Liver (tissue), 9 donors: ENCODE data around the gene RASSF6. TPM values are rescaled to one million over a fixed set of nuclear protein-coding genes. Genes with fewer than 3 reads are reported as not detected.

ENCODE experiments used
- DNase-seq: peaks from one replicate; pipeline ENCODE4 v3.0.0-alpha.2; 2017; ENCODE audit warnings: low spot score
- H3K27ac ChIP-seq, 2 donors: one replicate each; pipeline ENCODE4 v1.7.0; 2013; ENCODE audit warnings: inconsistent platforms in 2 of 2, low read length in 2 of 2, control low read depth in 1 of 2, low read depth in 1 of 2, mild to moderate bottlenecking in 1 of 2
- H3K27me3 ChIP-seq, 4 donors: one replicate each; pipeline versions ENCODE4 v1.6.1 to v1.7.0; 2013; ENCODE audit warnings: low read length in 3 of 4, inconsistent platforms in 1 of 4, mild to moderate bottlenecking in 1 of 4, moderate library complexity in 1 of 4; ENCODE audit not compliant: control insufficient read depth in 4 of 4, insufficient read depth in 4 of 4
- H3K36me3 ChIP-seq, 4 donors: one replicate each; pipeline versions ENCODE4 v1.6.1 to v1.7.0; 2013; ENCODE audit warnings: low read length in 3 of 4, mild to moderate bottlenecking in 3 of 4, low read depth in 1 of 4, moderate library complexity in 1 of 4; ENCODE audit not compliant: control insufficient read depth in 4 of 4, insufficient read depth in 3 of 4
- H3K4me1 ChIP-seq, 4 donors: one replicate each; pipeline versions ENCODE4 v1.6.1 to v1.7.0; 2013; ENCODE audit warnings: low read length in 3 of 4, mild to moderate bottlenecking in 3 of 4, moderate library complexity in 1 of 4; ENCODE audit not compliant: control insufficient read depth in 4 of 4, insufficient read depth in 4 of 4
- H3K4me3 ChIP-seq, 3 donors: one replicate each; pipeline versions ENCODE4 v1.6.1 to v1.7.0; 2013; ENCODE audit warnings: low read length in 3 of 3, control low read depth in 1 of 3, low read depth in 1 of 3, mild to moderate bottlenecking in 1 of 3
- H3K9ac ChIP-seq, 2 donors: one replicate each; pipeline ENCODE4 v1.7.0; 2013; ENCODE audit warnings: low read length in 2 of 2, mild to moderate bottlenecking in 2 of 2, moderate library complexity in 2 of 2, control low read depth in 1 of 2, low read depth in 1 of 2
- H3K9me3 ChIP-seq, 4 donors: one replicate each; pipeline versions ENCODE4 v1.6.1 to v1.7.0; 2013; ENCODE audit warnings: low read length in 3 of 4; ENCODE audit not compliant: control insufficient read depth in 4 of 4
- EGR1 ChIP-seq, 2 donors: IDR thresholded peaks; 2 replicates each; pipeline ENCODE4 v1.6.1; 2016 to 2018; ENCODE audit warnings: antibody characterized with exemption in 2 of 2, low read depth in 2 of 2
- GABPA ChIP-seq, 2 donors: IDR thresholded peaks in 1 of 2; conservative IDR thresholded peaks in 1 of 2; 2 replicates each; pipeline ENCODE4 v1.6.1; 2016; ENCODE audit warnings: antibody characterized with exemption in 2 of 2, mild to moderate bottlenecking in 1 of 2, moderate library complexity in 1 of 2
- HNF4G ChIP-seq: IDR thresholded peaks from 2 replicates; pipeline ENCODE4 v1.6.1; 2016; ENCODE audit warnings: antibody characterized with exemption
- JUND ChIP-seq, 2 donors: IDR thresholded peaks; 2 replicates each; pipeline ENCODE4 v1.6.1; 2016; ENCODE audit warnings: antibody characterized with exemption in 2 of 2
- NR2F2 ChIP-seq: IDR thresholded peaks from 2 replicates; pipeline ENCODE4 v1.6.1; 2016; ENCODE audit warnings: antibody characterized with exemption
- RXRA ChIP-seq, 2 donors: IDR thresholded peaks; 2 replicates each; pipeline ENCODE4 v1.6.1; 2017 to 2018; ENCODE audit warnings: antibody characterized with exemption in 2 of 2, mild to moderate bottlenecking in 1 of 2
- SP1 ChIP-seq: IDR thresholded peaks from 2 replicates; pipeline ENCODE4 v1.6.1; 2018; ENCODE audit warnings: antibody characterized with exemption, mild to moderate bottlenecking
- WGBS: extraction: QIAGEN DNeasy Blood & Tissue Kit; methylation state at CpG from one replicate; pipeline ENCODE4 v1.1.7; 2013; 5-methylcytosine and 5-hydroxymethylcytosine counted together
- polyA plus RNA-seq, 2 donors: library from polyadenylated mRNA; stranded (reverse) in 1 of 2; unstranded in 1 of 2; fragments of 200-250 nt in 1 of 2; fragments of >200 nt in 1 of 2; fragmentation: Nextera tagmentation in 1 of 2; extraction: Ambion mirVana in 1 of 2; gene quantifications; one replicate each; pipeline versions ENCODE4 v1.2.1 to v1.2.3, GENCODE V29; 2013 to 2015
- total RNA-seq, 2 donors: library from RNA; depleted of rRNA; stranded (reverse); fragments of >200 nt; gene quantifications; one replicate each; pipeline ENCODE4 v1.2.3, GENCODE V29; 2014
- TF ChIP-seq, protein P1 (sequence below): IDR thresholded peaks from 2 replicates; pipeline ENCODE4 v1.6.1; 2016; ENCODE audit warnings: antibody characterized with exemption
- TF ChIP-seq, protein P2 (sequence below): IDR thresholded peaks from 2 replicates; pipeline ENCODE4 v1.6.1; 2016; ENCODE audit warnings: antibody characterized with exemption
- TF ChIP-seq, protein P3 (sequence below): fragments of 150-350 bp; IDR thresholded peaks from 2 replicates; pipeline ENCODE4 v1.5.1; 2017; ENCODE audit warnings: improper control_type of control experiment, low read depth, low read length; ENCODE audit not compliant: missing input control
- donor health status: healthy.
- donor health status: healthy.
- donor health status: healthy.
- donor health status: healthy.
- donor health status: healthy.

The RASSF6 gene
- total and polyA plus RNA-seq, 4 donors: 0.08 to 0.38 (median 0.12) TPM

DNA sequence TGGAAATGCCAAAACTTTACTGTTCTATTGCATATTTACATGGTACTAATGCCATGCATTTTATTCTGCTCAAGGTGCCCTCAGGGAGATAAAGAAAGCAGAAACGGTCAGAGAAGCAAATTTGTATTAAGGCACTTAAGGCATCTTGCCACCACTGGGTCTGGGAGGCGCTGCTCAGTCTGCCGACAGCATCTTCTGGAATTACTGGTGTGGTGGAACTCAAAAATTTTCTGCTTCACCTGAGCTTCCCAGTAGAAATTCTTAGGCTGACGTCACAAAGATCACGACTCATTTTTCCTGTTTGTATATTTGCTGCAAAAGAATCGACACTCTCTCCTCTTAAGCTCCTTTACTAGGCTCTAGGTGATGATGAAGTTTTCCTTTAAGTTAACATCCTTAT lies 3.0 kb downstream of the RASSF6 start:
- Histone ChIP-seq H3K27ac (no peak overlapping the region), H3K4me3 (no peak overlapping the region), H3K9ac (no peak overlapping the region), H3K27me3 (peaks cover 0 to 4% (median 0%) of the 10 kb centered on the region in 4 donors), H3K4me1 (peaks cover 0 to 8% (median 3%) of the 10 kb centered on the region in 4 donors), H3K36me3 (no peaks in the 10 kb centered on the region), H3K9me3 (no peaks in the 10 kb centered on the region)
- WGBS: 72% methylated on average over 6 of the region's 6 CpGs
- DNase-seq: no peak
- TF ChIP-seq NR2F2 (no peak), JUND (IDR thresholded peaks at IDR 0.05) (no peak), RXRA (IDR thresholded peaks at IDR 0.05) (no peak)
- TF ChIP-seq, protein P1, sequence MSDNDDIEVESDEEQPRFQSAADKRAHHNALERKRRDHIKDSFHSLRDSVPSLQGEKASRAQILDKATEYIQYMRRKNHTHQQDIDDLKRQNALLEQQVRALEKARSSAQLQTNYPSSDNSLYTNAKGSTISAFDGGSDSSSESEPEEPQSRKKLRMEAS: no peak
- TF ChIP-seq, protein P2, sequence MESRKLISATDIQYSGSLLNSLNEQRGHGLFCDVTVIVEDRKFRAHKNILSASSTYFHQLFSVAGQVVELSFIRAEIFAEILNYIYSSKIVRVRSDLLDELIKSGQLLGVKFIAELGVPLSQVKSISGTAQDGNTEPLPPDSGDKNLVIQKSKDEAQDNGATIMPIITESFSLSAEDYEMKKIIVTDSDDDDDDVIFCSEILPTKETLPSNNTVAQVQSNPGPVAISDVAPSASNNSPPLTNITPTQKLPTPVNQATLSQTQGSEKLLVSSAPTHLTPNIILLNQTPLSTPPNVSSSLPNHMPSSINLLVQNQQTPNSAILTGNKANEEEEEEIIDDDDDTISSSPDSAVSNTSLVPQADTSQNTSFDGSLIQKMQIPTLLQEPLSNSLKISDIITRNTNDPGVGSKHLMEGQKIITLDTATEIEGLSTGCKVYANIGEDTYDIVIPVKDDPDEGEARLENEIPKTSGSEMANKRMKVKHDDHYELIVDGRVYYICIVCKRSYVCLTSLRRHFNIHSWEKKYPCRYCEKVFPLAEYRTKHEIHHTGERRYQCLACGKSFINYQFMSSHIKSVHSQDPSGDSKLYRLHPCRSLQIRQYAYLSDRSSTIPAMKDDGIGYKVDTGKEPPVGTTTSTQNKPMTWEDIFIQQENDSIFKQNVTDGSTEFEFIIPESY: no peak

DNA sequence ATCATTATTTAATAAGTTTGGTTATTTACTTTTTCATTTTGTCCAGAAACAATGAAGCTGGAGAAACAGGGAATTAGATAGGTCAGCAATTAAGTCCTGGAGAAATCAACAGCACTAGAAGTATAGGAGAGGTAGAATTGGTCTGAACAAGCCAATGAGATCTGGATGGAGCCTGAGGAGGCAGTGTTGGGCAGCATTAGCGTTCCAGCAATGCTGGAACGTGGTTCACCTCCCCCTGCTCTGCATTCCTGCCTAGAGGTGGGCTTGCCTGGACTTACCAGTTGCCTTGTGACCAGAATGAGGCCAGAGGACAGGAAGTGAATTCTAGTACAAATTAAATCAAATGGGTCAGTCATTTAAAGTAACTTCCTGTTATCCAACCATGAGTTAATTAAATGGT lies 4.6 kb downstream of the RASSF6 start:
- DNase-seq: no peak
- Histone ChIP-seq H3K4me3 (no peak overlapping the region), H3K4me1 (peaks cover 0 to 7% (median 3%) of the 10 kb centered on the region in 4 donors), H3K27ac (no peak overlapping the region), H3K9ac (no peak overlapping the region), H3K9me3 (no peaks in the 10 kb centered on the region), H3K36me3 (no peaks in the 10 kb centered on the region), H3K27me3 (peaks cover 0 to under 1% (median 0%) of the 10 kb centered on the region in 4 donors)
- WGBS: 59% methylated on average over 2 of the region's 2 CpGs
- TF ChIP-seq, protein P3, sequence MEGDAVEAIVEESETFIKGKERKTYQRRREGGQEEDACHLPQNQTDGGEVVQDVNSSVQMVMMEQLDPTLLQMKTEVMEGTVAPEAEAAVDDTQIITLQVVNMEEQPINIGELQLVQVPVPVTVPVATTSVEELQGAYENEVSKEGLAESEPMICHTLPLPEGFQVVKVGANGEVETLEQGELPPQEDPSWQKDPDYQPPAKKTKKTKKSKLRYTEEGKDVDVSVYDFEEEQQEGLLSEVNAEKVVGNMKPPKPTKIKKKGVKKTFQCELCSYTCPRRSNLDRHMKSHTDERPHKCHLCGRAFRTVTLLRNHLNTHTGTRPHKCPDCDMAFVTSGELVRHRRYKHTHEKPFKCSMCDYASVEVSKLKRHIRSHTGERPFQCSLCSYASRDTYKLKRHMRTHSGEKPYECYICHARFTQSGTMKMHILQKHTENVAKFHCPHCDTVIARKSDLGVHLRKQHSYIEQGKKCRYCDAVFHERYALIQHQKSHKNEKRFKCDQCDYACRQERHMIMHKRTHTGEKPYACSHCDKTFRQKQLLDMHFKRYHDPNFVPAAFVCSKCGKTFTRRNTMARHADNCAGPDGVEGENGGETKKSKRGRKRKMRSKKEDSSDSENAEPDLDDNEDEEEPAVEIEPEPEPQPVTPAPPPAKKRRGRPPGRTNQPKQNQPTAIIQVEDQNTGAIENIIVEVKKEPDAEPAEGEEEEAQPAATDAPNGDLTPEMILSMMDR: no peak
- no peak for TF ChIP-seq GABPA (IDR thresholded peaks at IDR 0.05 in 1 of 2, conservative IDR thresholded peaks at IDR 0.05 in 1 of 2)
- no peak for TF ChIP-seq JUND (IDR thresholded peaks at IDR 0.05)
- no peak for TF ChIP-seq HNF4G
- TF ChIP-seq EGR1 (IDR thresholded peaks at IDR 0.05; ENCODE audit: low read depth in 2 of 2): no peak

DNA sequence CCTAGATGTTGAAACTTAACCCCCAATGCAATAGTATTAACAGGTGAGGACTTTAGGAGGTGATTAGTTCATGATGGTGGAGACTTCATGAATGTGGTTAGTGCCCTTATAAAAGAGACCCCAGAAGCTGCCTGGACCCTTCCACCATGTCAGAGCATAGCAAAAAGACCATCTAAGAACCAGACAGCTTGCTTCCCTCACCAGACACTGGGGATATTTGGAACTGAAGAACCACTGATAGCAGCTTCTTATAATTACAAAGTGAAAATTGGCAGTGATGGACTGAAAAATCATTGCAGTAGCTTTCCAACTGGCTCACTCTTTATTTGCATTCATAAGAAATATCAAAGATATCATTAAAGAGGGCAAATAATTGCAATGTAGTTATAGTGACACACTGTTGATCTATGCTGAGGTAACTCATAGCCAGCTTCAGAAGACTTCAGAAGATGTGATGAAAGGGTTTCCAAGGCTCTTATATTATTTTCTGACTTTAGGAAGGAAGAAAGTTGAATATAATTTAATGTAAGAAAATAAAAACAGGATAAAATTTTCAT lies 5.8 kb downstream of the RASSF6 start:
- H3K27ac ChIP-seq: no peak overlapping the region
- no peaks in the 10 kb centered on the region for H3K36me3 ChIP-seq
- H3K27me3 ChIP-seq: no peaks in the 10 kb centered on the region
- no peak for DNase-seq
- H3K9ac ChIP-seq: no peak overlapping the region
- no peaks in the 10 kb centered on the region for H3K9me3 ChIP-seq
- H3K4me1 ChIP-seq: peaks cover 0 to 2% (median under 1%) of the 10 kb centered on the region in 4 donors
- TF ChIP-seq SP1: no peak
- TF ChIP-seq, protein P3: no peak
- H3K4me3 ChIP-seq: no peak overlapping the region
